Kidney (tissue), 14 donors: ENCODE data around the gene CCDC188. TPM values are rescaled to one million over a fixed set of nuclear protein-coding genes. Genes with fewer than 3 reads are reported as not detected.

ENCODE experiments used
- DNase-seq, 5 donors: peaks; one replicate each; pipeline ENCODE4 v3.0.0-alpha.2; 2013 to 2020
- FAIRE-seq: peaks from 2 replicates; lab custom pipeline; 2012; peaks lifted over from hg19 to GRCh38; lab: Jason Lieb, UNC
- H3K27ac ChIP-seq, 2 donors: one replicate each; pipeline ENCODE4 v1.7.0; 2013; ENCODE audit warnings: low read depth in 2 of 2, low read length in 2 of 2, inconsistent platforms in 1 of 2
- H3K27me3 ChIP-seq: one replicate; pipeline ENCODE4 v1.7.1; 2013; ENCODE audit warnings: low read length, inconsistent platforms; ENCODE audit not compliant: control insufficient read depth, insufficient read depth
- H3K36me3 ChIP-seq, 3 donors: one replicate each; pipeline versions ENCODE4 v1.7.0 to v1.7.1; 2013; ENCODE audit warnings: low read length in 3 of 3, control low read depth in 1 of 3, inconsistent platforms in 1 of 3; ENCODE audit not compliant: insufficient read depth in 3 of 3, control insufficient read depth in 2 of 3
- H3K4me1 ChIP-seq, 3 donors: one replicate each; pipeline versions ENCODE4 v1.7.0 to v1.7.1; 2013; ENCODE audit warnings: low read length in 3 of 3, inconsistent platforms in 1 of 3, low read depth in 1 of 3; ENCODE audit not compliant: control insufficient read depth in 2 of 3, insufficient read depth in 2 of 3
- H3K4me3 ChIP-seq, 3 donors: one replicate each; pipeline versions ENCODE4 v1.7.0 to v1.8.1; 2013; ENCODE audit warnings: low read length in 3 of 3, control low read depth in 1 of 3, inconsistent platforms in 1 of 3
- H3K9ac ChIP-seq, 3 donors: one replicate each; pipeline versions ENCODE4 v1.7.0 to v1.7.1; 2013; ENCODE audit warnings: low read length in 3 of 3, control low read depth in 1 of 3, inconsistent platforms in 1 of 3
- H3K9me3 ChIP-seq, 3 donors: one replicate each; pipeline versions ENCODE4 v1.7.0 to v1.7.1; 2013; ENCODE audit warnings: low read length in 3 of 3, control low read depth in 1 of 3, inconsistent platforms in 1 of 3; ENCODE audit not compliant: control insufficient read depth in 2 of 3, insufficient read depth in 1 of 3
- CTCF ChIP-seq: IDR thresholded peaks from 3 replicates; pipeline ENCODE4 v1.5.1; 2012; ENCODE audit warnings: mild to moderate bottlenecking, moderate library complexity, borderline replicate concordance; ENCODE audit not compliant: insufficient read depth; ENCODE audit errors: extremely low read depth
- intact Hi-C: fragments of 100-400 bp; cut with DNase I; formaldehyde crosslinking; loops from one replicate; pipeline ENCODE4 v1.11.1; 2022
- polyA plus RNA-seq: library from polyadenylated mRNA; stranded (reverse); fragments of 350-450 nt; fragmentation: Illumina TruSeq; extraction: RNeasy Lipid Tissue Mini Kit (QIAGEN cat#74804); gene quantifications from one replicate; pipeline ENCODE4 v1.2.3, GENCODE V29; 2014; ENCODE audit warnings: low read depth, low replicate concordance; ENCODE audit not compliant: insufficient read depth
- total RNA-seq: library from RNA; stranded (reverse); fragmentation: NEBNext Ultra II Directional; extraction: Animal tissue kit (Norgen Biotek cat#: 25700); gene quantifications from one replicate; pipeline ENCODE4 v1.2.1, GENCODE V29; 2021
- donor health status: control.
- donor health status: control.
- donor health status: control.
- donor health status: control.
- donor health status: control.
- donor health status: DM: yes; HTN: yes; CAD: no.
- donor health status: Normal renal cell carcinoma (clear cell type).

Gene CCDC188
- total and polyA plus RNA-seq, 2 donors from 2014 or later: 0.54 to 2.8 TPM

DNA sequence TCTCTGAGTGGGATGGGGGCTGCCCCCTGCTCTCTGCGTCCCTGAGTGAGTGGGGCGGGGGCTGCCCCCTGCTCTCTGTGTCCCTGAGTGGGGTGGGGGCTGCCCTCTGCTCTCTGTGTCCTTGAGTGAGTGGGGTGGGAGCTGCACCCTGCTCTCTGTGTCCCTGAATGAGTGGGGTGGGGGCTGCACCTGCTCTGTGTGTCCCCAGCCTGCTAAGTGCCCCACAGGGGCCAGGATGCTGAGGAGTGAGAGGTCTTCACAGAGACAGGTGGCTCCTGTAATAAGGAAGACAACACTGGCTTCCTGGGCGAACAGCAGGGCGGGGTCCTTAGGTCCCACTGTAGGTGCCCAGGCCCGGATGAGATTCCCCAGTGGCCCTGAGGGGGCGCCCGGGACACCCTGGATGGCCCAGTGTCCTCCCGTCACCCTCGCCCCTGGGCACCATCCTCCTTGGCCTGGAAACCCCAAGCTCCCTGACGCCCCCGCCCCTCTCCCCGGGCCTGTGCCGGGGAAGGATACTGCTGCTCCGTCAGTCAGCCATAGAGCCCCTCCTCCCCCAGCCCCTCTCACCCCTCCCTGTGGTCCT lies 3.8 kb upstream of the CCDC188 start:
- intact Hi-C loops: loop anchor here (10.0 kb wide), 1 partner anchor 140 kb away; no protein-coding TSS in a partner anchor
- no peak for TF ChIP-seq CTCF
- H3K9me3 ChIP-seq: no peaks in the 10 kb centered on the region
- H3K4me1 ChIP-seq: no peaks in the 10 kb centered on the region
- DNase-seq (no peak), FAIRE-seq (no peak)
- H3K4me3 ChIP-seq: no peak overlapping the region
- H3K9ac ChIP-seq: no peak overlapping the region
- H3K36me3 ChIP-seq: no peaks in the 10 kb centered on the region
- no peak overlapping the region for H3K27ac ChIP-seq
- H3K27me3 ChIP-seq: no peaks in the 10 kb centered on the region

DNA sequence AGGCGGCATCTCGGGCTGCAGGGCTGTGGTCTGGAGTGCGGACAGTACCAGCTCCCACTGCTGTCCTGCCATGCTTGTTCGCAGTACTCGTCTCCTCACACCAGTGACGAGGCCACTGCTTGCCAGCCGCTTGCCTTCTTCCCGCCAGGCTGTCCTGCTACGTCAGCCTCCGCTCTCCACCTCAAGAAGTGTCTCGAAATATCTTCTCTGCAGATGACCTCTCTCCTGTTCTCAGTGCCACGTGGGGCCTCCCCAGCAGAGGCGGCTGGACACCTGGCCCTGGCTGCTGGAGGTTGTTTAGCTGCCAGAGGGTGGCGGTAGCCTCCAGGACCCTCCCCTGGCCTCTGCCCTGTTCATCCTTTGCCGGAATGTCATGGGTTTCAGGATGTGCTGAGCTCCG lies 3.1 kb upstream of the CCDC188 start:
- FAIRE-seq (no peak), DNase-seq (no peak)
- H3K4me1 ChIP-seq: no peaks in the 10 kb centered on the region
- H3K27ac ChIP-seq: no peak overlapping the region
- no peak overlapping the region for H3K4me3 ChIP-seq
- intact Hi-C loops: loop anchor here (10.0 kb wide), 1 partner anchor 141 kb away; no protein-coding TSS in a partner anchor
- H3K27me3 ChIP-seq: no peaks in the 10 kb centered on the region
- H3K9me3 ChIP-seq: no peaks in the 10 kb centered on the region
- TF ChIP-seq CTCF: no peak
- no peak overlapping the region for H3K9ac ChIP-seq
- no peaks in the 10 kb centered on the region for H3K36me3 ChIP-seq

DNA sequence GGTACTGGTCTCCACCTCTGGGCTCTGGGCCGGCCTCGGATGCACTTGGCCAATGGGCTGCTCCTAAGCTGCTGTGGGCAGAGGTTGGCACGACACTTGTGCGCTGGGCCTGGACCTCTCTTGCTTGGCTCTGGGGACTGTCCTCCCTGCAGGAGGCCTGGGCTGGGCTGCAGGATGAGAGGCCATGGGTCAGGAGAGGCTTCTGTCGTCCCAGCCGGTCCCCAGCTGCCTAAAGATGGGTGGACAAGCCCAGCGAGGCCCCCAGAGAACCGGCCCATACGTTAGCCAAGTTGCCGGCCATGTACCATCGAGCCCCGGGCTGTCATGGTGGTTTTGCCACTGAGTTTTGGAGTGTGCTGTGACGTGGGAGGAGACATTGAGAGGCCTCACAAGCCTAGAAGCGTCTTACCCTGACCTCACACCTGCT lies 1.6 kb upstream of the CCDC188 start:
- FAIRE-seq: no peak
- DNase-seq: no peak
- Histone ChIP-seq H3K9me3 (no peaks in the 10 kb centered on the region), H3K9ac (no peak overlapping the region), H3K27me3 (no peaks in the 10 kb centered on the region), H3K4me3 (no peak overlapping the region), H3K36me3 (no peaks in the 10 kb centered on the region), H3K27ac (no peak overlapping the region), H3K4me1 (no peaks in the 10 kb centered on the region)
- intact Hi-C loops: loop anchor here (10.0 kb wide), 1 partner anchor 142 kb away; no protein-coding TSS in a partner anchor
- no peak for TF ChIP-seq CTCF

- no peak for DNase-seq
Observed at GRCh38 chr22:20151276-20151588, 377 bp upstream of the CCDC188 start.

More at GRCh38 chr22:20151276-20151588, 377 bp upstream of the CCDC188 start:
- Histone ChIP-seq H3K4me1 (no peaks in the 10 kb centered on the region), H3K9me3 (no peaks in the 10 kb centered on the region), H3K36me3 (no peaks in the 10 kb centered on the region), H3K4me3 (no peak overlapping the region), H3K27me3 (no peaks in the 10 kb centered on the region), H3K27ac (no peak overlapping the region), H3K9ac (no peak overlapping the region)
- TF ChIP-seq CTCF: no peak
- no peak for FAIRE-seq
- intact Hi-C loops: loop anchor here (10.0 kb wide), 1 partner anchor 144 kb away; no protein-coding TSS in a partner anchor
